GM21786 (cell line): Measurements from ENCODE around the gene PALB2.
"Not testable (repeated sequence)": the region's sequence is repeated elsewhere in the genome, so short reads cannot be mapped to it uniquely, and the experiment has no call there.

ENCODE experiments used
- ATAC-seq: cut with Tn5 transposase; IDR thresholded peaks from one replicate; pipeline ENCODE4 v1.9.1; 2021; ENCODE audit not compliant: unreplicated experiment

PALB2 gene

DNA sequence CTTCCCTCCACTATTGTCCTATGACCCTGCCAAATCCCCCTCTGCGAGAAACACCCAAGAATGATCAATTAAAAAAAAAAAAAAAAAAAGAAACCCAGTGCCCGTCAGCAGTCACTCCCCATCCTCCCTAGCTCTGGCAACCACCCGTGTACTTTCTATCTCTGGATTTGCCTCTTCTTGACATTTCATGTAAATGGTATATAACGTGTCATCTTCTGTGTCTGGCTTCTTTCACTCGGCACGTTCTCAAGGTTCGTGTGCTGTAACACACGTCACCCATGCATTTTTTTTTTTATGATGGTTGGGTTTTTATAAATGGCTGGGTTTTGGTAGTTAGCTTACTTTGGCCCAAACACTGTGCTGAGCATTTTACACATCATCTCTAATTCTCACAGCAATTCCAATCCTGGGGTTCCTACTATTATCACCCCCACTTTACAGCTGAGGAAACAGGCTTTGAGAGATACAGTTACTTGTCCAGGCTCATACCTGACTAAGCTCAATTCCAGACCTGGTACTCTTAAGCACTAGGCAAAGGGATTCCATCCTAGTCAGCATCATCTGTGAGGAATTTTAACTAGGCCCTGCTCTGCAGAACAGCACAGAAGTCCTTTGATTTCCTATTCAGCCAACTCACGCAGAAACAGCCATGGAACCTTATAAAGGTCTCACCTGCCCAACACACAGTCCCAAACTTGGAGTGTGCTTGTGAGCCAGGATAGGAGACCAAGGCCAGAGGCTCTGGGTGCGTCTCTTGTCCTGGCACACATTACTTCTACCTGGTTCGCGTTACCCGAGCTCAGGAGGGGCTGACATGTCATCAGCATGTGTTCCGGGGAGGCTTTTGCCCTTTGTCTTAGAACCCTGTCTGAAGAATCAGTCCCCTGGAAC is 56.7 kb downstream of the PALB2 start:
- no peak for ATAC-seq

DNA sequence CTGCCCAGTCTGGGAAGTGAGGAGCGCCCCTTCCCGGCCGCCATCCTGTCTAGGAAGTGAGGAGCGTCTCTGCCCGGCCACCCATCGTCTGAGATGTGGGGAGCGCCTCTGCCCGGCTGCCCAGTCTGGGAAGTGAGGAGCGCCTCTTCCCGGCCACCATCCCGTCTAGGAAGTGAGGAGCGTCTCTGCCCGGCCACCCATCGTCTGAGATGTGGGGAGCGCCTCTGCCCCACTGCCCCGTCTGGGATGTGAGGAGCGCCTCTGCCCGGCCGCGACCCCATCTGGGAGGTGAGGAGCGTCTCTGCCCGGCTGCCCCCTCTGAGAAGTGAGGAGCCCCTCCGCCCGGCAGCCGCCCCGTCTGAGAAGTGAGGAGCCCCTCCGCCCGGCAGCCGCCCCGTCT is 57.8 kb downstream of the PALB2 start:
- not testable (repeated sequence) for ATAC-seq

DNA sequence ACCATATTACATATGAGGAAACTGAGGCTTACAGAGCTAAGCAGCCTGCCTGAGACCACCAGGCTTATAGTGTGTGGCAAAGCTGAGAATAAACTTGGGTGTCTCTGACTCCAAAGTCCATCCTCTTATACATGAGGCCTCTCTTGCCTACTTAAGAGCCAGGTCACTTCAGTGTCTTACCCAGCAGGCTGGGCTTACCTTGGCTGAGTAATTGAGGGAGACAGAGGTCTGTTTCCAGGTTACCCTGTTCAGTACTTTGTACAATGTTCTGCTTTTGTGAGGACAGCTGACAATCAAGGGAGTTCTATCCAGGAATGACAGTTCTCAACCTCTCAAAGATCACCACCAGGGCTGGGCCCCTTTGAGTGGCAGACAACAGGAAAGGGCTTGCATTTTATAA is 59.3 kb downstream of the PALB2 start:
- ATAC-seq = no peak

DNA sequence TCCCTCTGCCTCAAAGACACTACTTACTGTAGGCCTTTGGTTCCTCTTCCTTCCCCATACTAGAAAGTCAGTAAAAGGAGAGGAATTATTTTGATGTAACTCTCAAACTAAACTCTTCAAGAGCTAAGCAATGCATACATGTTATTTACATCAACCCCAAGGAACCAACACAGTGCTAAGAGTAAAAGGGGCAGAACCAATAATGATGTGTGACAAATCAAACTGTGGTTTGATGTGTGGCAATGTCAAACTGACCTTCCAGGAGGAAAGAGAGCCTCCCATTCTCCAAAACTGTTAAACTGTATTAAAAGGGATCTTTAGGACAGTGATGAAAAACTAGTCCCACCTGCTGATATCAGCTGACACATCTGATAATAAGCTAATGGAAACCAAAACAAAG is 60.7 kb downstream of the PALB2 start:
- ATAC-seq = no peak

DNA sequence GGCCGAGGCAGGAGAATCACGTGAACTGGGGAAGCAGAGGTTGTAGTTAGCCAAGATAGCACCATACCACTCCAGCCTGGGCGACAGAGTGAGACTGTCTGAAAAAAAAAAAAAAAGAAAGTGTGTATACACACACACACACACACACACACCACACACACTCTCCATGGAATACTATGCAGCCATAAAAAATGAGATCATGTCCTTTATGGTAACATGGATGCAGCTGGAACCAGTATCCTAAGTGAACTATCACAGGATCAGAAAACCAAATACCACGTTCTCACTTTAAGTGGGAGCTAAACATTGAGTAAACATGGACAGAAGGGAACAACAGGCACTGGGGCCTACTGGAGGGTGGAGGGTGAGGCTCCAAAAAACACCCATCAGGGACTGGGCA is 61.7 kb downstream of the PALB2 start:
- ATAC-seq = no peak

DNA sequence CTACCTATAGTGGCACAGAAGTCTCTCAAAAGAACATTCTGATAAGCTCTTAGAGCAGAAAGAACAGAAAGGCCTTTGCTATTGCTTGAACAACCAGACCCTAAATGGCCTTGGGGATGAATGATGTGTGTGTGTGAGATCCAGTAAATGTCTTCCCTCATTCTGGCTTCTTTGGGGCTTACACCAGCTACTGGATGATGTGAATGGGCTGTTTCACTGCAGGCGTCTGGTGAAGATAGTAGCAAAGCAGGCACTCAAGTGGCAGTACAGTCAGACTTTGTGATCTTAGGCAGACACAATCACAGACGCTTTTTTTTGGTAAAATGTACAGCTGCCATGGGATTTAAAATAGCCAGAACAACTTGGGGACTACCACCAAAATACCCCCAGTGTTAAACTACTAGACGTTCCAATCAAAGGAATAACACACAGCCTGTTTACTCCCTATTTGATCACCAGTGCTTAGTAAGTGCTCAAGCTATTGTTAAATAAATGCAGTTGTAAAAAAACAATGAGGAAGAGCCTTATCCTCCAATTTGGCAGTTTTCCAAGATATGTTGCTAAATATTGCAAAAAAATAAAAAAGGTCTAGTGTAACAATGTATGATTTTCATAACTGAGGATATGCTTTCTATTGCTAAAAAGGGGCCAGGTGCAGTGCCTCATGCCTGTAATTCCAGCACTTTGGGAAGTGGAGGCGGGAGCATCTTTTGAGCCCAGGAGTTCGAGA is 62.8 kb downstream of the PALB2 start:
- ATAC-seq = no peak

DNA sequence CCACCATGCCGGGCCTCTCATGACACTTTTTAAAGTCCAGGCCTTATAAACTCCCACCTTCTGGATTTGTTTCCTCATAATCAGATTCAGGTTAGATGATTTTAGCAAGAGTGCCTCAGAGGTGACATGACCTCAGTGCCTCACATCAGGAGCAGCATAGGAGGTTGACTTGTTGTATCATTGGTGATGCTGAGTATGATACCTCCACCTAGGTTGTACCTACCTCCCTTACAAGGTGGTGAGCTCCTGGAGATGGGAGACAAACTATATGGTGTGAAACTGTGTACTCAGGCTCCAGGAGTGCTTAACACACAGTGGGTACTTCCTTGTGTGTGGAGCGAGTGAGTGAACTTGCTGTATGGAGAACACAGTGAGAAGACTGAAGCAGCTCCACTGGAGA is 63.6 kb downstream of the PALB2 start:
- no peak for ATAC-seq

DNA sequence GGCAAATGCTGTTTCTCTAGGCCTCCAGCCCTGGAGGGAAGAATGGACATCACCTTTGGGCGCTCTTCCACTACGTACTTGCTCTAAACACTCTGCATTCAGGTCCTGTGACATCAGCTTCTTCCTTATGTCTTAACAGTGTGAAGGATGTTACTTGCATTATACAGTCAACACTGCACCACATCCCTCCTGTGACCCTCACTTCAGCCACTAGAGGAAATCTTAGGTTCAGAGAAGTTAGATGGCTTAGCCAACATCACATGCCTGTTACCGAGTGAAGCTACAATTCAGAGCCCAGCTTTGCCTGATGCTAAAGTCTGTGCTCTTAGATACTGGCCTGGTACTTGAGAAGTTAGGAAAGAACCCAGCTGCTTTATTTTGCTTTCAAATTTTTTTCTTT is 65.3 kb downstream of the PALB2 start:
- ATAC-seq = no peak

DNA sequence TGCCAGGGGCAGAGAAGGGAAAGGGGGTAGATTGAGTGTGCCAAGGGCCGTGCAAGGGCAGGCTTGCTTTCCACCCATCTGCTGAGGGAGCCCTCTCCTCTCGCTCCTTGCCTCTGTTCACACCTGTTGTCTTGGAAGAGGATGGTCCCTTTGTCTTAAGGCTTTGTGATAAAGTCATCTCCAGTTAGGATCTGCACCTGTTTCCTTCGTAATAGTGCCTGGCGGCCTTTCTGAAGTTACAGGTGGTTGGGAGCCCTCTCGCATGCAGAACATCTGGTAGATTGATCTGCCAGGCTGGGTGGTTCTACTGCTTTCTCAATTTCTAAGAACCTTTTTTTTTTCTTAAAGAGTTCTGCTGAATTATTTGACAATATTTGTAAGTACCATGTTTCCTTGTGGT is 67.3 kb downstream of the PALB2 start:
- ATAC-seq = no peak

DNA sequence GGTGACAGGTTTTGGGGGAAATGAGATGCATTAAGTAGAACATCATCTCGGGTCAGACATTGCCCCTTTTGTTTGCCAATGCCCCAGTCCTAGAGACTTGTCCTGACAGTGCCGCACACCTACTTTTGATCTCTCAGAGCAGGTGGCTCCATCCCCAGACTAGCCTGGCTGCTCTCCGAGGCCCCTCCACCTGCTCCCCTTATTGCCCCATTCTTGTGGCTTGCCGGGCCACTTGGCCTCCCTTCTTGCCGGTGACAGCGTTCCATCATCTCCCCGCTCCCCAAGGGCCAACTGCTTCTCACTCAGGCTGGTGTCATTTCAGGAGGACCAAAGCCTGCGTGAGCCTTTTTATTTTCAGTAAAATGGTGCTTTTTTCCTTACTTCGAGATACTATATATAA is 68.7 kb downstream of the PALB2 start:
- ATAC-seq = no peak

DNA sequence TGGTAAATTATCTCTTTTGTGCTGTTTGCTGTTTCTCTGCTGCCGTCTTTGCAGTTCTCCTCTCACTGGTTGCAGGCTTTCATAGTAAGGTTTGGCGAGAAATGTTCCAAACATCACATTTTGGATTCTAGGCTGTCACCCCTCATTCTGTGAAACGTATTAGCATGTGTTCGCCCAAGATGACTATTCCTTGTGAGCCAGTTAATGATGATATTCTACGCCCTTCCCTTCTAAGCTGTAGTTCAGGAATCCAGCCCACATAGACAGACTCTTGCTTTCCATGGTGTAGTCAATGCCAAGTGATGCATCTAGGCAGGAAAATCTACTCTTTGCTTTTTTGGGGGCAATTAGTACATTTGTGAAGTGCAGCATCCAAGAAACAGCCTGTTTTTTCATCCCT is 69.2 kb downstream of the PALB2 start:
- ATAC-seq = no peak

DNA sequence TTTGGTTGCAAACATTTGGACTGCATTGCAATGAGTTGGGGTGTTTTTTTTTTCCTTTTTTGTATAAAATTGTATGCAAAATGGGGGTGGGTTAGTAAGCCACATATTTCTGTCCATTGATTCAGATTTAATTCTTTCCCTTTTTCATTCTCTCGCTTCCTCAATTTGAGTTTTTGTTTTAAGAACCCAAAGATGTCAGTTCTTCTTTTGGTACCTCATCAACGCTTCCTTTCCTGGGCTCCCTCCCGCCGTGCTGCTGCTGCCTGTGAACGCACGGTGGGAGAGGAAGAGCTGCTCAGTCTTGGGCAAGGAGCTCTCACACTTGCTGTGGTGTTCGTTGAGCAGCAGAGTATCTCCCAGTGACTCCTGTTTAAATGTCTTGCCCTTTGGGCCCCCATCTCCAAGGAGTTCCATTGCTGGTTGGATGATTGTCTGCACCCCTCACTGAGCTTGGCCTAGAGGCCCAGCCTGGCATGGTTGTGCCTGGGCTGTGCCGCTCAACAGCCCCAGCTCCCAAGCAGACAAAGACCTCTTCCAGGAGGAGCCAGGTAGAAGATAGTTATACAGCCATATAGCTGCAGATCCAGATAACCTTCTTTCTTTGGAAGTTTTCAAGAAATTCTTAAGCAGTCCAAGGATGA is 70.0 kb downstream of the PALB2 start:
- no peak for ATAC-seq

DNA sequence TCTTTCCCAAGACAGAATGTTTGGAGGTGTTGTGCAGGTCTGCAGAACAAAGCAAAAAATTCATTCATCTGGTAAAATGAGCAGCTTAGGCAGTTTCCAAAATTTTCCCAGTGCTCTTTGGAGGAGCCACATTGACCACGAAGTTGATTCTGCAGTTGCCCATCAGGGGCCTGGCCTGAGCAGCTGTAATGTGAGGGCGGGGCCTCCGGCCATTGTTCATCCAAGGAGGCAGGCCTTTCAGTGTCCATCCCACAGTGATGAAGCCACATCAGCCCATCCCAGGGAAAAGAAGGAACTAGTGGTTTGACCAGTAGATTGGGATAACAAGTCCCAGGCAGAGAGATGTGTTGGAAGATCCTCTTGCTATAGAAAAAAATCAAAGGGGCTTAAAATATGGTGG is 73.5 kb downstream of the PALB2 start:
- no peak for ATAC-seq

DNA sequence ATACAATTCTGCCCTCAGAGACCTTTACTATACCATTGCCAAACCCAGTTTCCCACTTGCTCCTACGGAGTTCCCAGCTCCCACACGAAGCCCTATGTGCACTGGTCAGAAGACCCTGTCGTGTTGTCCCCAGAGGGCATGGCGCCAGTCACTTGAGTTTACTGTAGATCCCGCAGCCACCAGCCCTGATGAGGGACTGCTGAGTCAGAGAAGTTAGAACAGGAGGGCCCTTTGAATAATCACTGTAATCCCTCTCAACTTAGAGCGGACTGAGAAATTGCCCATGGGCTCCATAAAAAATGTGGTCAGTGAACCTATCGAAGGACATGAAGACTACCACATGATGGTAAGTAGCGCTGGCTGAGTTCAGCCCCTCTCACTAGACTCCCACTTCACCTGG is 74.4 kb downstream of the PALB2 start:
- ATAC-seq = no peak

DNA sequence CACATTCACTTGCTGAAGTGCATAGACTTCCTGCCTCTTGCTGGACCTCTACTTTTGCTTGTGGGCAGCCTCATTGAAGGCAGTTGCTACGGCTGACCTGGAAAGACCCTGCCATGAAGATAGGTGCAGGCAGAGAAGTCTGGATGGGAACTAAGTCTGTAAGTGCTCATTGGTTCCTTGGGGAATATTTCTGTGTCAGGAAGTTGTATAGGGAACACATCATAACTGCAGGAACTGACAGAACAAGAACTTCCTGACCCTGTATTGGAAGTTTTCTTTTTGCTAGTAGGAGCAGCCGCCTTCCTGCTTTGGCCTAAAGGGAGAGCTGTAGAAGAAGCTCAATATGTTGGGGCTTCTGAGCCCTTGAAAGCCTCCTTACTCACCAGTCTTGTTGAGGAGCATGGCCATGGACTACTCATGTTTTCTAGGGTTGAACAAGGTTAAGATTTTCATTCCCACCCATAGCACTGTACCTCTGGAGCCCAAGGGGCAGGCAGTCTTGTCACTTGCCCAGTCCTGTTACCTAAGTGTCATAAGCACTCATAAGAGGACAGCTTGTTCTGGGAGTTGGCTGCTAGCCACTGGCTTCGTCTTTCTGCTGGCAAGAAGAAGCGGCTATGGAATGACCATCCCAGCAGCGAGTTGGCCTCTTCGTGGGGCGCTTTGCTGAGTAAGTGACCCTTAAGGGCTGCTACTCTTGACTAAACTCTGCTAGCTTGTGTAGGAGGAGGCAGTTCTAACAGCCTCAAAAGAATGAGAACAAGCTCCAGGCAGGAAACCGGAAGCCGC is 76.3 kb downstream of the PALB2 start:
- no peak for ATAC-seq

DNA sequence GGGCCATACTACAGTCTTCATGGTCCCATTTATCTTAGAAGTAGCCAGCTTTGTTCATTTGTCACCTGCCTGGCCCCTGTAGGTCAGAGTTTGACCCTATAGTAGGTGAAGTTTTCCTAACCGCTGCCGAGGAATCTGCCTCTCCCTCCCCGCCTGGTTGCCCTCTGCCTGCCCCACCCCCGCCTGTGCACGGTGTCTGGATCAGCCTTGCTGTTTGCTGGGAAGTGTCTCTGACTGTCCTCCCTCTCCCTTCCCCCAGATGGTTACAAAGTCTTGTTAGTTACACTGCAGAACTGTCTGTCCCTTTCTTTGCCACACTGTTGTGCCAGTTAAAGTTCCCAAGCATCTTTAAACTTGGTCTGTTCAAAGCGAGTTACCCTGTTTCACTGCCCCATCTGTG is 77.9 kb downstream of the PALB2 start:
- ATAC-seq = no peak

DNA sequence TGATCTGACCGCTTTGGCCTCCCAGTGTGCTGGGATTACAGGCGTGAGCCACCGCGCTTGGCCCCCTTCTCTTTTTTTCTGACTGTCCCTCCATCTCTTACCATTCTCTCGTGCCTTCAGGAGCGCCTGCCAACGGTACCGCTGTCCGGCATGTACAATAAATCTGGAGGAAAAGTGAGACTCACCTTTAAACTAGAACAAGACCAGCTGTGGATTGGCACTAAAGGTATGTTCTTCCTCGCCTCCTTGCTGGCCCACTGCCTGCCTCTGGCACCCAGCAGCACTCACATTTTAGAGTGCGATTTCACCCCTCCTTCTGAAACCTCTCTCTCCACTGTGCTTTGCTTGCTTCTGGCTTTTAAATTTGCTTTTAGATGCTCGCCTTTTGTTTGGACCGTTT is 78.6 kb downstream of the PALB2 start:
- ATAC-seq = no peak

DNA sequence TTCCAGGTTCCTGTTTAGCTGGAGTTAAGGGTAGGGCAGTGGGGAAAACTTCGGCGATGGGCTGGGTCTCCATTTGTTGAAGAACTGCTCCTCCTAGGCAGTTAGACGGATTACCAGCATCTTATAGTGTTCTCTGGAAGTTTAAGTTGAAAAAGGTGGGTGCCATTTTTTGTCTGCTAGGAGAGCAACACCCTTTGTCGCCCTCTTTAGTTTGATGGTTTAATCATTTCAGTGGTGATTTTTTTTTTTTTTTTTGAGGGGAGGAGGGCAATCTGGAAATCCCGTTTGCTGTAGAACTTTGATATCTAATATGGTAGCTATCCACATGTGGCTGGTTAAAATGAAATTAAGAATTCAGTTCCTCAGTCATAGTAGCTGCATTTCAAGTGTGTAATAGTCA is 79.5 kb downstream of the PALB2 start:
- no peak for ATAC-seq

DNA sequence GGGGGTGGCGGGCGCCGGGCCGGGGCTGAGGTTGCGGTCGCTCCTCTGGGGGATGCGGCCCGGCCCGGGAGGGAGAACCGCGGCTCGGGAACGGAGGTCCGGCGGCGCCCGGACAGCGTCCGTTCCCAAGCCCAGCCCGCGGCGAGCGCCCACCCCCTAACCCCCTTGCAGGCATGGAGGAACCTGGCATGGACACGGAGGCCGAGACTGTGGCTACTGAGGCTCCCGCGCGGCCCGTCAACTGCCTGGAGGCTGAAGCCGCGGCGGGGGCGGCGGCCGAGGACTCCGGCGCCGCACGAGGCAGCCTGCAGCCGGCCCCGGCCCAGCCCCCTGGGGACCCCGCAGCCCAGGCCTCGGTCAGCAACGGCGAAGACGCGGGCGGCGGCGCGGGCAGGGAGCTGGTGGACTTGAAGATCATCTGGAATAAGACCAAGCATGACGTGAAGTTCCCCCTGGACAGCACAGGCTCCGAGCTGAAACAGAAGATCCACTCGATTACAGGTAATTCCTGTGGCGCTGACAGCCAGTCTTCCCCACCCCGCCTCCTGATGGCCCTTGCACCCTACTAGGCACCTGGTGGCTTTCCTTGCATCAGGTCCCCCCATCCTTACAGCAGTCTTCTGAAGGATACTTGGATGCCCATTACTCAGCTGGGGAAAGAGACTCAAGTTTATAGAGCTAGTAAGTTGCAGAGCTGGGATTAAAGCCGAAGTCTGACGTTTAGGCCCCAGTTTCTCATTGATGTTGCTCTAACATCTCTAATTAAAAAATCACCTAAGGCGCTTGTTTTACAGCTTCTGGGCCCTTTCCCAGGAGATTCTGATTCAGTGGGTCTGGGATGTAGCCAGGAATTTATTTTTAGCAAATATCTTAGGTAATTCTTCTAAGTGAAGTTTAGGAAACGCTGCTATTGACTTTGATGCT is 83.1 kb downstream of the PALB2 start:
- no peak for ATAC-seq
